HEK293 (cell line): ENCODE measurements around the gene QRICH1.

ENCODE experiments used
- CTCF ChIA-PET: fragments of 350-600 bp; formaldehyde crosslinking; extraction: SDS; loops from one replicate; lab custom pipeline; 2021; ENCODE audit warnings: antibody characterized with exemption; lab: Yijun Ruan, JAX
- POLR2A ChIA-PET: fragments of 300-600 bp; formaldehyde crosslinking; extraction: SDS; loops from one replicate; lab custom pipeline; 2020; ENCODE audit warnings: antibody characterized with exemption, inconsistent platforms; lab: Yijun Ruan, JAX
- H3K27ac ChIP-seq: fragments of 200-500 bp; sonication (Bioruptor generic); 2 replicates; pipeline ENCODE4 v1.5.1; 2014; ENCODE audit warnings: low read depth, low read length, control low read depth, inconsistent platforms; ENCODE audit errors: extremely low read depth
- H3K36me3 ChIP-seq, 2 experiments: fragments of 200-500 bp in 1 of 2; sonication (Bioruptor generic) in 1 of 2; 1 replicate in 1 of 2; 2 replicates in 1 of 2; pipeline ENCODE4 v1.5.1; 2014 to 2017; ENCODE audit warnings: inconsistent platforms in 2 of 2, low read length in 2 of 2; ENCODE audit not compliant: control insufficient read depth in 2 of 2, insufficient read depth in 1 of 2
- H3K4me1 ChIP-seq: fragments of 200-500 bp; sonication (Bioruptor generic); 2 replicates; pipeline ENCODE4 v1.5.1; 2014; ENCODE audit warnings: mild to moderate bottlenecking, low read length, inconsistent platforms; ENCODE audit not compliant: control insufficient read depth, insufficient read depth
- H3K4me3 ChIP-seq: 2 replicates; pipeline ENCODE4 v1.5.1; 2011; ENCODE audit warnings: low read depth, mild to moderate bottlenecking, control low read depth, low read length, moderate library complexity
- H3K9me3 ChIP-seq: fragments of 200-500 bp; sonication (Bioruptor generic); 2 replicates; pipeline ENCODE4 v1.5.1; 2014; ENCODE audit warnings: low read depth, low read length, inconsistent platforms; ENCODE audit not compliant: control insufficient read depth, insufficient read depth
- CTCF ChIP-seq: fragments of 450-650 bp; formaldehyde crosslinking; IDR thresholded peaks from 2 replicates; pipeline ENCODE4 v1.5.1; 2016; ENCODE audit warnings: missing biosample characterization, missing genetic modification characterization
- HOXA7 ChIP-seq: sonication (generic); formaldehyde crosslinking; IDR thresholded peaks from 2 replicates; pipeline ENCODE4 v1.8.1; 2022; ENCODE audit warnings: missing genetic modification reagents, borderline replicate concordance
- KLF17 ChIP-seq: fragments of 450-650 bp; formaldehyde crosslinking; IDR thresholded peaks from 2 replicates; pipeline ENCODE4 v1.5.1; 2016; ENCODE audit warnings: missing biosample characterization, missing genetic modification characterization
- KLF9 ChIP-seq: fragments of 450-650 bp; formaldehyde crosslinking; IDR thresholded peaks from 2 replicates; pipeline ENCODE4 v1.5.1; 2016; ENCODE audit warnings: missing biosample characterization, missing genetic modification characterization, low read depth
- MYNN ChIP-seq: fragments of 450-650 bp; formaldehyde crosslinking; IDR thresholded peaks from 2 replicates; pipeline ENCODE4 v1.5.1; 2016; ENCODE audit warnings: missing biosample characterization, missing genetic modification characterization, borderline replicate concordance
- PBX3 ChIP-seq: sonication (generic); formaldehyde crosslinking; IDR thresholded peaks from 2 replicates; pipeline ENCODE4 v1.8.1; 2022; ENCODE audit warnings: mild to moderate bottlenecking, moderate library complexity, missing genetic modification reagents
- TRIM28 ChIP-seq: IDR thresholded peaks from 2 replicates; pipeline ENCODE4 v1.6.1; 2011; ENCODE audit warnings: low read length, control low read depth, borderline replicate concordance
- ZBTB49 ChIP-seq: fragments of 450-650 bp; formaldehyde crosslinking; IDR thresholded peaks from 2 replicates; pipeline ENCODE4 v1.5.1; 2016; ENCODE audit warnings: missing biosample characterization, missing genetic modification characterization, low read depth
- ZBTB7A ChIP-seq: fragments of 450-650 bp; formaldehyde crosslinking; IDR thresholded peaks from 2 replicates; pipeline ENCODE4 v1.5.1; 2016; ENCODE audit warnings: low read depth, missing biosample characterization, missing genetic modification characterization
- ZIC2 ChIP-seq: fragments of 450-650 bp; formaldehyde crosslinking; IDR thresholded peaks from 2 replicates; pipeline ENCODE4 v1.5.1; 2016; ENCODE audit warnings: missing biosample characterization, missing genetic modification characterization
- ZNF184 ChIP-seq: fragments of 450-650 bp; IDR thresholded peaks from 2 replicates; pipeline ENCODE4 v1.5.1; 2018; ENCODE audit warnings: missing biosample characterization, mild to moderate bottlenecking, missing genetic modification characterization
- ZNF24 ChIP-seq: fragments of 450-650 bp; formaldehyde crosslinking; IDR thresholded peaks from 2 replicates; pipeline ENCODE4 v1.5.1; 2016; ENCODE audit warnings: missing biosample characterization, missing genetic modification characterization
- ZNF362 ChIP-seq: fragments of 450-650 bp; formaldehyde crosslinking; IDR thresholded peaks from 2 replicates; pipeline ENCODE4 v1.5.1; 2016; ENCODE audit warnings: missing biosample characterization, missing genetic modification characterization
- ZNF37A ChIP-seq: fragments of 450-650 bp; IDR thresholded peaks from 2 replicates; pipeline ENCODE4 v1.5.1; 2018; ENCODE audit warnings: missing biosample characterization, missing genetic modification characterization
- ZNF514 ChIP-seq: fragments of 450-650 bp; formaldehyde crosslinking; IDR thresholded peaks from 2 replicates; pipeline ENCODE4 v1.5.1; 2016; ENCODE audit warnings: missing biosample characterization, missing genetic modification characterization
- ZNF529 ChIP-seq: fragments of 450-650 bp; formaldehyde crosslinking; IDR thresholded peaks from 2 replicates; pipeline ENCODE4 v1.5.1; 2017; ENCODE audit warnings: missing genetic modification characterization, missing biosample characterization; ENCODE audit not compliant: insufficient replicate concordance
- TF ChIP-seq, protein P1 (sequence below): fragments of 450-650 bp; formaldehyde crosslinking; IDR thresholded peaks from 2 replicates; pipeline ENCODE4 v1.5.1; 2016; ENCODE audit warnings: missing biosample characterization, missing genetic modification characterization

Gene QRICH1

DNA sequence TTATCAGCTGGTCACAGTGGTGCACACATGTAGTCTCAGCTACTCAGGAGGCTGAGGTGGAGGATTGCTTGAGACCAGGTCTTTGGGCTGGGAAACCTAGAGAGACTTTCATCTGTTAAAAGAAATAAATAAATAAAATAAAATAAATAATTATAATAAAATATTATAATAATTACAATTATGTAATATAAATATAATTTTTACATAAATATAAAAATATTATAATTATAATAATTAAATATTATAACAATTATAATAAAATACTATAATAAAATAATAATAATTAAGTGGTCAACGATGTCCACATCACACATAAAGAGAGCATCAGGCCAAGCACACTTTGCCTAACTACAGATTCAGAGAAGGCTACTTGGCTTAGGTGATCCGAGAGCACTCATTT lies 14.6 kb downstream of the QRICH1 start:
- Histone ChIP-seq H3K27ac (no peak overlapping the region), H3K4me3 (no peak overlapping the region), H3K4me1 (no peaks in the 10 kb centered on the region), H3K9me3 (no peaks in the 10 kb centered on the region), H3K36me3 (peaks cover 31 to 48% of the 10 kb centered on the region in 2 experiments; a peak in 2 of 3 replicates)
- POLR2A ChIA-PET, result no interaction called here
- no peak for TF ChIP-seq ZBTB49 (tag by site-specific recombination)
- no peak for TF ChIP-seq TRIM28
- TF ChIP-seq, protein P1, sequence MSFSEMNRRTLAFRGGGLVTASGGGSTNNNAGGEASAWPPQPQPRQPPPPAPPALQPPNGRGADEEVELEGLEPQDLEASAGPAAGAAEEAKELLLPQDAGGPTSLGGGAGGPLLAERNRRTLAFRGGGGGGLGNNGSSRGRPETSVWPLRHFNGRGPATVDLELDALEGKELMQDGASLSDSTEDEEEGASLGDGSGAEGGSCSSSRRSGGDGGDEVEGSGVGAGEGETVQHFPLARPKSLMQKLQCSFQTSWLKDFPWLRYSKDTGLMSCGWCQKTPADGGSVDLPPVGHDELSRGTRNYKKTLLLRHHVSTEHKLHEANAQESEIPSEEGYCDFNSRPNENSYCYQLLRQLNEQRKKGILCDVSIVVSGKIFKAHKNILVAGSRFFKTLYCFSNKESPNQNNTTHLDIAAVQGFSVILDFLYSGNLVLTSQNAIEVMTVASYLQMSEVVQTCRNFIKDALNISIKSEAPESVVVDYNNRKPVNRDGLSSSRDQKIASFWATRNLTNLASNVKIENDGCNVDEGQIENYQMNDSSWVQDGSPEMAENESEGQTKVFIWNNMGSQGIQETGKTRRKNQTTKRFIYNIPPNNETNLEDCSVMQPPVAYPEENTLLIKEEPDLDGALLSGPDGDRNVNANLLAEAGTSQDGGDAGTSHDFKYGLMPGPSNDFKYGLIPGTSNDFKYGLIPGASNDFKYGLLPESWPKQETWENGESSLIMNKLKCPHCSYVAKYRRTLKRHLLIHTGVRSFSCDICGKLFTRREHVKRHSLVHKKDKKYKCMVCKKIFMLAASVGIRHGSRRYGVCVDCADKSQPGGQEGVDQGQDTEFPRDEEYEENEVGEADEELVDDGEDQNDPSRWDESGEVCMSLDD, result no peak
- no peak for TF ChIP-seq ZNF362 (tag by site-specific recombination)
- TF ChIP-seq PBX3 (CRISPR knock-in tag), result no peak
- TF ChIP-seq ZNF24, result no peak
- TF ChIP-seq KLF17, result no peak
- no peak for TF ChIP-seq ZBTB7A (tag by site-specific recombination)
- no peak for TF ChIP-seq ZNF37A (tag by site-specific recombination)
- TF ChIP-seq HOXA7 (CRISPR knock-in tag), result no peak
- no peak for TF ChIP-seq ZNF184
- TF ChIP-seq CTCF (tag by site-specific recombination), result no peak
- TF ChIP-seq KLF9 (tag by site-specific recombination), result no peak
- TF ChIP-seq ZNF529 (tag by site-specific recombination), result no peak
- TF ChIP-seq MYNN (tag by site-specific recombination), result no peak
- TF ChIP-seq ZNF514 (tag by site-specific recombination), result no peak
- TF ChIP-seq ZIC2 (tag by site-specific recombination), result no peak
- CTCF ChIA-PET, result no interaction called here
